Measurements from ENCODE around the gene LRRC56.
A peak's percentile ranks its signal among the peaks of the same experiment; 100 is the strongest.

LRRC56 gene

GRCh38 chr11:521177-521688 lies 16.1 kb upstream of the LRRC56 start:
- DNase-seq (ENCODE audit: low read depth in 3 of 3): no peak

- DNase-seq (ENCODE audit: low read depth in 3 of 3): no peak
Measured at GRCh38 chr11:526192-526591, 11.1 kb upstream of the LRRC56 start.

GRCh38 chr11:528166-528814 lies 9.0 kb upstream of the LRRC56 start:
- DNase-seq (ENCODE audit: low read depth in 3 of 3): no peak

GRCh38 chr11:528815-529727 lies 8.3 kb upstream of the LRRC56 start:
- no peak for DNase-seq (ENCODE audit: low read depth in 3 of 3)

- DNase-seq (ENCODE audit: low read depth in 3 of 3): no peak
Measured at GRCh38 chr11:529728-530411, 7.5 kb upstream of the LRRC56 start.

- DNase-seq (ENCODE audit: low read depth in 3 of 3): no peak
Measured at GRCh38 chr11:530960-531831, 6.1 kb upstream of the LRRC56 start.

GRCh38 chr11:531919-532526 lies 5.3 kb upstream of the LRRC56 start:
- no peak for DNase-seq (ENCODE audit: low read depth in 3 of 3)

- DNase-seq (ENCODE audit: low read depth in 3 of 3): no peak
Measured at GRCh38 chr11:532527-532985, 4.8 kb upstream of the LRRC56 start.

GRCh38 chr11:532986-533585 lies 4.2 kb upstream of the LRRC56 start:
- no peak for DNase-seq (ENCODE audit: low read depth in 3 of 3)

GRCh38 chr11:533586-534395 lies 3.5 kb upstream of the LRRC56 start:
- no peak for DNase-seq (ENCODE audit: low read depth in 3 of 3)

- no peak for DNase-seq (ENCODE audit: low read depth in 3 of 3)
Measured at GRCh38 chr11:534396-535209, 2.7 kb upstream of the LRRC56 start.

GRCh38 chr11:535210-535518 lies 2.2 kb upstream of the LRRC56 start:
- DNase-seq (ENCODE audit: low read depth in 3 of 3): no peak

GRCh38 chr11:535519-536454 lies 1.5 kb upstream of the LRRC56 start, which contains the start of gene HRAS:
HRAS (minus strand) TSS chr11:535576.
- DNase-seq (ENCODE audit: low read depth in 3 of 3): peak; percentile 87 to 95 (median 94)

- no peak for DNase-seq (ENCODE audit: low read depth in 3 of 3)
Measured at GRCh38 chr11:537622-538430, 499 bp downstream of the LRRC56 start.

- no peak for DNase-seq (ENCODE audit: low read depth in 3 of 3)
Measured at GRCh38 chr11:538431-539051, 1.2 kb downstream of the LRRC56 start.

GRCh38 chr11:539971-540481 lies 2.7 kb downstream of the LRRC56 start:
- no peak for DNase-seq (ENCODE audit: low read depth in 3 of 3)
